H9 (cell line): ENCODE data around the gene ADCY4. TPM values are rescaled to one million over a fixed set of nuclear protein-coding genes. Genes with fewer than 3 reads are reported as not detected.

Source experiments
- DNase-seq: peaks from one replicate; pipeline ENCODE4 v3.0.0-alpha.2; 2017
- H2AFZ ChIP-seq: one replicate; pipeline ENCODE4 v1.6.1; 2013; ENCODE audit warnings: mild to moderate bottlenecking, low read length, control low read depth, moderate library complexity
- H2AK5ac ChIP-seq: 2 replicates; pipeline ENCODE4 v1.6.1; 2013; ENCODE audit warnings: low read length, control low read depth, mixed read lengths; ENCODE audit not compliant: insufficient read length
- H2BK120ac ChIP-seq: one replicate; pipeline ENCODE4 v1.6.1; 2013; ENCODE audit warnings: low read depth, mild to moderate bottlenecking, low read length, control low read depth, inconsistent platforms; ENCODE audit not compliant: poor library complexity, severe bottlenecking
- H2BK12ac ChIP-seq: 2 replicates; pipeline ENCODE4 v1.6.1; 2013; ENCODE audit warnings: low read length, control low read depth, mixed read lengths, low read depth; ENCODE audit not compliant: insufficient read length
- H2BK15ac ChIP-seq: 2 replicates; pipeline ENCODE4 v1.6.1; 2013; ENCODE audit warnings: low read depth, low read length, control low read depth
- H2BK20ac ChIP-seq: one replicate; pipeline ENCODE4 v1.6.1; 2013; ENCODE audit warnings: low read depth, mild to moderate bottlenecking, low read length, control low read depth, inconsistent platforms; ENCODE audit not compliant: poor library complexity, severe bottlenecking
- H2BK5ac ChIP-seq: 2 replicates; pipeline ENCODE4 v1.6.1; 2013; ENCODE audit warnings: low read length, control low read depth, mixed read lengths; ENCODE audit not compliant: insufficient read length
- H3K14ac ChIP-seq: 2 replicates; pipeline ENCODE4 v1.6.1; 2013; ENCODE audit warnings: low read length, control low read depth; ENCODE audit not compliant: insufficient read depth
- H3K18ac ChIP-seq: 2 replicates; pipeline ENCODE4 v1.6.1; 2013; ENCODE audit warnings: low read depth, mild to moderate bottlenecking, mixed read lengths, low read length, control low read depth; ENCODE audit not compliant: insufficient read length
- H3K23ac ChIP-seq: 2 replicates; pipeline ENCODE4 v1.6.1; 2013; ENCODE audit warnings: low read length, control low read depth, mixed read lengths, low read depth; ENCODE audit not compliant: insufficient read length
- H3K23me2 ChIP-seq: 2 replicates; pipeline ENCODE4 v1.6.1; 2013; ENCODE audit warnings: low read depth, mild to moderate bottlenecking, mixed read lengths, low read length, control low read depth; ENCODE audit not compliant: insufficient read length, poor library complexity, severe bottlenecking
- H3K27ac ChIP-seq: 2 replicates; pipeline ENCODE4 v1.5.1; 2013; ENCODE audit warnings: low read length, control low read depth, mixed read lengths, low read depth; ENCODE audit not compliant: insufficient read length
- H3K27me3 ChIP-seq: 2 replicates; pipeline ENCODE4 v1.6.1; 2013; ENCODE audit warnings: low read length, control low read depth, inconsistent platforms; ENCODE audit not compliant: insufficient read depth
- H3K4ac ChIP-seq: 2 replicates; pipeline ENCODE4 v1.6.1; 2013; ENCODE audit warnings: low read depth, mild to moderate bottlenecking, control low read depth, inconsistent platforms, low read length, moderate library complexity
- H3K4me1 ChIP-seq: 2 replicates; pipeline ENCODE4 v1.6.1; 2013; ENCODE audit warnings: low read length, control low read depth, inconsistent platforms; ENCODE audit not compliant: insufficient read depth
- H3K4me2 ChIP-seq: 2 replicates; pipeline ENCODE4 v1.6.1; 2013; ENCODE audit warnings: low read length, control low read depth, mixed read lengths; ENCODE audit not compliant: insufficient read length, insufficient read depth
- H3K56ac ChIP-seq: 2 replicates; pipeline ENCODE4 v1.6.1; 2013; ENCODE audit warnings: low read depth, mild to moderate bottlenecking, mixed read lengths, low read length, control low read depth; ENCODE audit not compliant: insufficient read length
- H3K79me1 ChIP-seq: 2 replicates; pipeline ENCODE4 v1.6.1; 2013; ENCODE audit warnings: low read depth, mild to moderate bottlenecking, moderate library complexity, low read length, control low read depth, inconsistent platforms; ENCODE audit not compliant: insufficient read depth, poor library complexity, severe bottlenecking
- H3K79me2 ChIP-seq: 2 replicates; pipeline ENCODE4 v1.6.1; 2013; ENCODE audit warnings: low read length, control low read depth, inconsistent platforms; ENCODE audit not compliant: insufficient read depth
- H3K9ac ChIP-seq: 2 replicates; pipeline ENCODE4 v1.6.1; 2013; ENCODE audit warnings: low read length, control low read depth, mixed read lengths; ENCODE audit not compliant: insufficient read length; ENCODE audit errors: extremely low read depth
- H3K9me3 ChIP-seq: one replicate; pipeline ENCODE4 v1.6.1; 2013; ENCODE audit warnings: low read depth, low read length, inconsistent platforms; ENCODE audit not compliant: control insufficient read depth
- H3T11ph ChIP-seq: one replicate; pipeline ENCODE4 v1.6.1; 2013; ENCODE audit warnings: mild to moderate bottlenecking, low read length, control low read depth, inconsistent platforms
- H4K20me1 ChIP-seq: one replicate; pipeline ENCODE4 v1.6.1; 2013; ENCODE audit not compliant: control insufficient read depth, insufficient read length, insufficient read depth
- H4K5ac ChIP-seq: 2 replicates; pipeline ENCODE4 v1.6.1; 2013; ENCODE audit warnings: low read depth, mild to moderate bottlenecking, mixed read lengths, low read length, control low read depth; ENCODE audit not compliant: insufficient read length
- H4K8ac ChIP-seq: replicated peaks from 2 replicates; pipeline ENCODE4 v1.6.1; 2013; ENCODE audit warnings: low read length, control low read depth, mixed read lengths, low read depth; ENCODE audit not compliant: insufficient read length
- H4K91ac ChIP-seq: 2 replicates; pipeline ENCODE4 v1.6.1; 2013; ENCODE audit warnings: low read depth, mild to moderate bottlenecking, moderate library complexity, mixed read lengths, low read length, control low read depth; ENCODE audit not compliant: insufficient read length
- H3K27ac Mint-ChIP-seq, 3 experiments: 2 replicates in 2 of 3; 3 replicates in 1 of 3; pipeline ENCODE4 v1.8.0; 2020 to 2021; ENCODE audit warnings: mixed read lengths in 3 of 3, mild to moderate bottlenecking in 1 of 3, moderate library complexity in 1 of 3
- H3K27me3 Mint-ChIP-seq: 2 replicates; pipeline ENCODE4 v1.8.0; 2021; ENCODE audit warnings: low read depth, mild to moderate bottlenecking, moderate library complexity, mixed read lengths
- H3K36me3 Mint-ChIP-seq, 3 experiments: 2 replicates in 2 of 3; 3 replicates in 1 of 3; pipeline ENCODE4 v1.8.0; 2020 to 2021; ENCODE audit warnings: low read depth in 3 of 3, mixed read lengths in 3 of 3; ENCODE audit not compliant: insufficient read depth in 1 of 3
- H3K4me1 Mint-ChIP-seq, 2 experiments: 2 replicates each; pipeline ENCODE4 v1.8.0; 2020; ENCODE audit warnings: mixed read lengths in 2 of 2
- H3K4me3 Mint-ChIP-seq, 2 experiments: 2 replicates in 1 of 2; 3 replicates in 1 of 2; pipeline ENCODE4 v1.8.0; 2020 to 2021; ENCODE audit warnings: mild to moderate bottlenecking in 2 of 2, mixed read lengths in 2 of 2, moderate library complexity in 1 of 2
- H3K9me3 Mint-ChIP-seq, 2 experiments: 2 replicates in 1 of 2; 3 replicates in 1 of 2; pipeline ENCODE4 v1.8.0; 2020; ENCODE audit warnings: mild to moderate bottlenecking in 2 of 2, mixed read lengths in 2 of 2, moderate library complexity in 1 of 2
- WGBS: extraction: QIAGEN DNeasy Blood & Tissue Kit; methylation state at CpG from one replicate; pipeline ENCODE4 v1.1.7; 2013; ENCODE audit warnings: missing lambda C conversion rate, low lambda C conversion rate, mixed read lengths; ENCODE audit not compliant: insufficient read length; ENCODE audit errors: extremely low coverage; 5-methylcytosine and 5-hydroxymethylcytosine counted together
- total RNA-seq: library from RNA; stranded (reverse); gene quantifications from 2 replicates; pipeline ENCODE4 v1.2.1, GENCODE V29; 2021
- TF ChIP-seq, protein P1 (sequence below): fragments of 200-600 bp; sonication (generic); conservative IDR thresholded peaks from 3 replicates; pipeline ENCODE4 v1.8.0; 2021; ENCODE audit warnings: antibody characterized with exemption, mild to moderate bottlenecking

ADCY4 gene
- total RNA-seq, 1 experiment from 2014 or later: 0.09 TPM

- H2AFZ ChIP-seq: no peak overlapping the region
- Mint-ChIP-seq H3K4me1 (peaks cover 12 to 14% of the 10 kb centered on the region in 2 experiments), H3K27ac (no peak overlapping the region), H3K27me3 (peaks cover 79% of the 10 kb centered on the region), H3K9me3 (peaks cover 0 to 1% of the 10 kb centered on the region in 2 experiments; a peak in 4 of 5 replicates), H3K36me3 (no peaks in the 10 kb centered on the region; a peak in 1 of 7 replicates), H3K4me3 (no peak overlapping the region; a peak in 1 of 5 replicates)
- no peak overlapping the region for H2AK5ac ChIP-seq
- WGBS: no CpG with 5 or more reads among the region's 12 CpGs
- peaks cover 10% of the 10 kb centered on the region for H3K23me2 ChIP-seq
- no peak overlapping the region for H4K5ac ChIP-seq
- no peak overlapping the region for H2BK15ac ChIP-seq
- no peaks in the 10 kb centered on the region for H3K79me1 ChIP-seq
- no peak overlapping the region for H3K4me2 ChIP-seq
- no peak overlapping the region for H3K23ac ChIP-seq
- no peak overlapping the region for H3K4ac ChIP-seq
- H3K18ac ChIP-seq: no peak overlapping the region
- no peak overlapping the region for H4K91ac ChIP-seq
- H4K8ac ChIP-seq: no peak overlapping the region
- H3T11ph ChIP-seq: no peak overlapping the region
- H2BK20ac ChIP-seq: no peak overlapping the region
- no peak overlapping the region for H2BK120ac ChIP-seq
- H3K14ac ChIP-seq: no peak overlapping the region
- H3K9me3 ChIP-seq: no peaks in the 10 kb centered on the region
- no peak for DNase-seq
- H3K79me2 ChIP-seq: no peaks in the 10 kb centered on the region
- no peak overlapping the region for H2BK5ac ChIP-seq
- H3K4me1 ChIP-seq: no peaks in the 10 kb centered on the region
- H3K27me3 ChIP-seq: peaks cover 13% of the 10 kb centered on the region
- no peaks in the 10 kb centered on the region for H4K20me1 ChIP-seq
- H3K9ac ChIP-seq: no peak overlapping the region
- no peak overlapping the region for H3K56ac ChIP-seq
- H3K27ac ChIP-seq: no peak overlapping the region
- TF ChIP-seq, protein P1, sequence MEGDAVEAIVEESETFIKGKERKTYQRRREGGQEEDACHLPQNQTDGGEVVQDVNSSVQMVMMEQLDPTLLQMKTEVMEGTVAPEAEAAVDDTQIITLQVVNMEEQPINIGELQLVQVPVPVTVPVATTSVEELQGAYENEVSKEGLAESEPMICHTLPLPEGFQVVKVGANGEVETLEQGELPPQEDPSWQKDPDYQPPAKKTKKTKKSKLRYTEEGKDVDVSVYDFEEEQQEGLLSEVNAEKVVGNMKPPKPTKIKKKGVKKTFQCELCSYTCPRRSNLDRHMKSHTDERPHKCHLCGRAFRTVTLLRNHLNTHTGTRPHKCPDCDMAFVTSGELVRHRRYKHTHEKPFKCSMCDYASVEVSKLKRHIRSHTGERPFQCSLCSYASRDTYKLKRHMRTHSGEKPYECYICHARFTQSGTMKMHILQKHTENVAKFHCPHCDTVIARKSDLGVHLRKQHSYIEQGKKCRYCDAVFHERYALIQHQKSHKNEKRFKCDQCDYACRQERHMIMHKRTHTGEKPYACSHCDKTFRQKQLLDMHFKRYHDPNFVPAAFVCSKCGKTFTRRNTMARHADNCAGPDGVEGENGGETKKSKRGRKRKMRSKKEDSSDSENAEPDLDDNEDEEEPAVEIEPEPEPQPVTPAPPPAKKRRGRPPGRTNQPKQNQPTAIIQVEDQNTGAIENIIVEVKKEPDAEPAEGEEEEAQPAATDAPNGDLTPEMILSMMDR: no peak
- no peak overlapping the region for H2BK12ac ChIP-seq
Observed at GRCh38 chr14:24329073-24329663, 5.7 kb downstream of the ADCY4 start.
